HepG2 (cell line): ENCODE data around the gene FMNL2. TPM values are rescaled to one million over a fixed set of nuclear protein-coding genes. Genes with fewer than 3 reads are reported as not detected.

Experiments used
- ATAC-seq: fragments of 200-7000 bp; cut with Tn5 transposase; 3 replicates; pipeline ENCODE4 v1.9.1; 2020; ENCODE audit warnings: mild to moderate bottlenecking, moderate library complexity
- BruUV-seq: library from RNA; stranded (reverse); fragments of 400-500 nt; replicated peaks from 2 replicates; lab custom pipeline; 2021; lab: Mats Ljungman, UMichigan
- CTCF ChIA-PET: fragments of 300-600 bp; formaldehyde crosslinking; extraction: SDS; loops from one replicate; lab custom pipeline; 2021; ENCODE audit warnings: low total read pairs, inconsistent platforms, low intra/inter-chr PET ratio; lab: Yijun Ruan, JAX
- POLR2A ChIA-PET: fragments of 350-600 bp; sonication (Branson Sonifier 250); formaldehyde crosslinking; loops from one replicate; lab custom pipeline; 2020; ENCODE audit warnings: antibody characterized with exemption, inconsistent platforms; lab: Yijun Ruan, JAX
- DNase-seq: peaks from one replicate; pipeline ENCODE4 v3.0.0-alpha.2; 2015; ENCODE audit warnings: low spot score
- FAIRE-seq: peaks from 3 replicates; lab custom pipeline; 2011; peaks lifted over from hg19 to GRCh38; lab: Jason Lieb, UNC
- H2AFZ ChIP-seq: one replicate; pipeline ENCODE4 v1.6.1; 2011; ENCODE audit warnings: low read length, inconsistent platforms
- H3K27ac ChIP-seq: fragments of 300-600 bp; 3 replicates; pipeline ENCODE4 v1.8.0; 2011; ENCODE audit warnings: mixed run types, mild to moderate bottlenecking, mixed read lengths, low read length, inconsistent platforms; ENCODE audit not compliant: insufficient read depth; ENCODE audit errors: extremely low read length
- H3K27me3 ChIP-seq, 2 experiments: fragments of 200-600 bp in 1 of 2; 2 replicates in 1 of 2; 3 replicates in 1 of 2; pipeline versions ENCODE4 v1.6.0 to v1.8.0; 2011; ENCODE audit warnings: low read length in 2 of 2, mild to moderate bottlenecking in 2 of 2, moderate library complexity in 2 of 2, inconsistent platforms in 1 of 2; ENCODE audit not compliant: insufficient read depth in 2 of 2, control insufficient read depth in 1 of 2
- H3K36me3 ChIP-seq, 2 experiments: fragments of 200-600 bp in 1 of 2; replicated peaks in 1 of 2; 2 replicates in 1 of 2; 3 replicates in 1 of 2; pipeline versions ENCODE4 v1.5.1 to v1.8.0; 2011; ENCODE audit warnings: low read length in 2 of 2, inconsistent platforms in 1 of 2; ENCODE audit not compliant: insufficient read depth in 2 of 2, control insufficient read depth in 1 of 2
- H3K4me1 ChIP-seq: 2 replicates; pipeline ENCODE4 v1.5.1; 2012; ENCODE audit warnings: low read length, inconsistent platforms; ENCODE audit not compliant: insufficient read depth
- H3K4me2 ChIP-seq: 2 replicates; pipeline ENCODE4 v1.6.0; 2011; ENCODE audit warnings: low read depth, low read length, inconsistent platforms
- H3K4me3 ChIP-seq, 3 experiments: fragments of 200-600 bp in 1 of 3; sonication (generic), shearing (Covaris generic) in 1 of 3; replicated peaks in 1 of 3; 2 replicates each; pipeline ENCODE4 v1.5.1; 2011 to 2016; ENCODE audit warnings: low read length in 3 of 3, inconsistent platforms in 2 of 3, low read depth in 2 of 3, mild to moderate bottlenecking in 2 of 3, control low read depth in 1 of 3, mixed read lengths in 1 of 3; ENCODE audit not compliant: insufficient read depth in 1 of 3
- H3K79me2 ChIP-seq: one replicate; pipeline ENCODE4 v1.6.1; 2011; ENCODE audit warnings: low read length, inconsistent platforms; ENCODE audit not compliant: insufficient read depth
- H3K9ac ChIP-seq: 2 replicates; pipeline ENCODE4 v1.6.0; 2011; ENCODE audit warnings: mild to moderate bottlenecking, low read depth, low read length, inconsistent platforms; ENCODE audit not compliant: insufficient read depth
- H3K9me3 ChIP-seq: 2 replicates; pipeline ENCODE4 v1.5.1; 2012; ENCODE audit warnings: mild to moderate bottlenecking, low read length
- H4K20me1 ChIP-seq: 2 replicates; pipeline ENCODE4 v1.6.0; 2011; ENCODE audit warnings: inconsistent platforms, mild to moderate bottlenecking, low read length, moderate library complexity; ENCODE audit not compliant: insufficient read depth
- ARID5B ChIP-seq: IDR thresholded peaks from 2 replicates; pipeline ENCODE4 v1.4.0; 2020; ENCODE audit warnings: mild to moderate bottlenecking, missing genetic modification reagents
- SP5 ChIP-seq: IDR thresholded peaks from 2 replicates; pipeline ENCODE4 v1.6.1; 2016; ENCODE audit warnings: low read depth, borderline replicate concordance
- ZBTB1 ChIP-seq: sonication (generic); formaldehyde crosslinking; IDR thresholded peaks from 2 replicates; pipeline ENCODE4 v1.4.0; 2020; ENCODE audit warnings: missing genetic modification reagents, borderline replicate concordance
- ZNF17 ChIP-seq: sonication (generic); formaldehyde crosslinking; IDR thresholded peaks from 2 replicates; pipeline ENCODE4 v1.5.0; 2020; ENCODE audit warnings: mild to moderate bottlenecking, missing genetic modification reagents
- ZNF33A ChIP-seq: sonication (generic); formaldehyde crosslinking; IDR thresholded peaks from 2 replicates; pipeline ENCODE4 v1.5.1; 2020; ENCODE audit warnings: missing genetic modification reagents, mild to moderate bottlenecking, moderate library complexity, borderline replicate concordance
- ZNF720 ChIP-seq: sonication (generic); formaldehyde crosslinking; IDR thresholded peaks from 2 replicates; pipeline ENCODE4 v1.4.0; 2020; ENCODE audit warnings: missing genetic modification reagents
- ZSCAN12 ChIP-seq: sonication (generic); formaldehyde crosslinking; IDR thresholded peaks from 2 replicates; pipeline ENCODE4 v1.9.0; 2021; ENCODE audit warnings: mild to moderate bottlenecking, missing genetic modification reagents
- WGBS: methylation state at CpG from one replicate; pipeline ENCODE4 v1.1.6; 2017; ENCODE audit warnings: low lambda C conversion rate; 5-methylcytosine and 5-hydroxymethylcytosine counted together
- in situ Hi-C: cut with HindIII; loops from 2 replicates; pipeline ENCODE4 v1.10.0; 2017; ENCODE audit warnings: low pct_unique_long_range_greater_than_20kb; ENCODE audit not compliant: extremely low pct_ligation_motif_present
- intact Hi-C: fragments of 100-400 bp; cut with micrococcal nuclease; formaldehyde crosslinking; loops from one replicate; pipeline ENCODE4 v1.10.0; 2022; ENCODE audit not compliant: unreplicated experiment
- polyA plus RNA-seq, 8 experiments: library from polyadenylated mRNA; depleted of rRNA in 3 of 8; stranded (reverse) in 7 of 8; unstranded in 1 of 8; fragments of >200 nt; fragmentation: Illumina TruSeq in 4 of 8; extraction: Trizol in 4 of 8; gene quantifications; 2 replicates each; pipeline versions ENCODE4 v1.2.1 to v1.2.3, GENCODE V29; 2011 to 2016; ENCODE audit warnings: low read depth in 4 of 8, missing spikeins in 1 of 8, mixed read lengths in 1 of 8; ENCODE audit not compliant: insufficient read depth in 1 of 8
- total RNA-seq, 5 experiments: library from RNA; depleted of rRNA; stranded (reverse); fragments of >200 nt; fragmentation: Illumina TruSeq; extraction: Trizol; gene quantifications; 2 replicates each; pipeline ENCODE4 v1.2.3, GENCODE V29; 2016; ENCODE audit warnings: low read depth in 1 of 5
- TF ChIP-seq, protein P1 (sequence below): sonication (generic); formaldehyde crosslinking; IDR thresholded peaks from 2 replicates; pipeline ENCODE4 v1.5.1; 2020; ENCODE audit warnings: missing genetic modification reagents, mild to moderate bottlenecking, borderline replicate concordance
- TF ChIP-seq, protein P2 (sequence below): sonication (generic); formaldehyde crosslinking; IDR thresholded peaks from 2 replicates; pipeline ENCODE4 v1.4.0; 2020; ENCODE audit warnings: missing genetic modification reagents, low read depth, mild to moderate bottlenecking, borderline replicate concordance

The FMNL2 gene
- total and polyA plus RNA-seq, 2 of the 13 experiments (the other 11 are each of a cell fraction or from before 2014, with no cell fraction given), result 66.5 to 67.7 TPM

DNA sequence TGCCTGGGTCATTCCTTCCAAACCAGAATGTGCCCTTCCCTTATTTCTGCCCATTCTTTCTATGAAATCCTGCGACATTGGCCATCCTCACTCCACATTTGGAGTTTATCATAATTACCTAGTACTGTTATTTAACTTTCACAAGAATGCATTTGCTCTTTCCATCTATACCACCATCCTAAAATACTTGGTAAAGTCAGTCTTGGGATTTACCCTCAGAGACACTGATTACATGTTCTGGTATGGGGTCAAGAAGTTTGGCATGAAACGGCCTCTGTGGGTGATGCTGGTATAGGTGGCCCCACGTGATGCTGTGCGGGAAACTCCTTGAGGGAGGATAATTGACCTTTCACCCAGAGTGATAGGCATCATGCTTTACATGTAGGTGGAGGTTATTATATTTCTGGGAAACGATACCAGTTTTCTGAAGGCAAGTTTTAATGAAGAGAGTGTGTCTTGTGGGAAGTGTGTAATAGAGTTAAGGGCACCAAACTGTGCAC, 123.5 kb downstream of the FMNL2 start:
- WGBS, result 90% methylated on average over 5 of the region's 5 CpGs
- TF ChIP-seq ZNF720 (CRISPR knock-in tag) (no peak), ZNF33A (CRISPR knock-in tag) (no peak), SP5 (CRISPR knock-in tag) (no peak), ZSCAN12 (no peak), ZBTB1 (no peak), ARID5B (CRISPR knock-in tag) (no peak), ZNF17 (CRISPR knock-in tag) (no peak)
- TF ChIP-seq, protein P1, sequence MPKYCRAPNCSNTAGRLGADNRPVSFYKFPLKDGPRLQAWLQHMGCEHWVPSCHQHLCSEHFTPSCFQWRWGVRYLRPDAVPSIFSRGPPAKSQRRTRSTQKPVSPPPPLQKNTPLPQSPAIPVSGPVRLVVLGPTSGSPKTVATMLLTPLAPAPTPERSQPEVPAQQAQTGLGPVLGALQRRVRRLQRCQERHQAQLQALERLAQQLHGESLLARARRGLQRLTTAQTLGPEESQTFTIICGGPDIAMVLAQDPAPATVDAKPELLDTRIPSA (CRISPR knock-in tag), result no peak
- TF ChIP-seq, protein P2, sequence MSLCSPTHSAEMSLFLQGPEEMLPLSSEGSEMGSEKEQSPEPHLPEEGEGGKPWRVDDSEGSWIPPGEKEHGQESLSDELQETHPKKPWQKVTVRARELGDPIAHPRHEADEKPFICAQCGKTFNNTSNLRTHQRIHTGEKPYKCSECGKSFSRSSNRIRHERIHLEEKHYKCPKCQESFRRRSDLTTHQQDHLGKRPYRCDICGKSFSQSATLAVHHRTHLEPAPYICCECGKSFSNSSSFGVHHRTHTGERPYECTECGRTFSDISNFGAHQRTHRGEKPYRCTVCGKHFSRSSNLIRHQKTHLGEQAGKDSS, result no peak
- TF ChIP-seq, all 625 proteins: peak for 0
- peaks cover 91% of the 10 kb centered on the region for H3K79me2 ChIP-seq
- no peak overlapping the region for H2AFZ ChIP-seq
- POLR2A ChIA-PET, result no interaction called here
- in situ Hi-C loops (no loop called here), intact Hi-C loops (no loop called here)
- BruUV-seq, result no TSS peak
- CTCF ChIA-PET, result no interaction called here
- H3K4me2 ChIP-seq, result no peak overlapping the region
- no peak overlapping the region for H3K4me3 ChIP-seq
- peaks cover 60% of the 10 kb centered on the region for H3K4me1 ChIP-seq
- no peaks in the 10 kb centered on the region for H3K27me3 ChIP-seq
- no peak overlapping the region for H3K9ac ChIP-seq
- H3K9me3 ChIP-seq, result no peaks in the 10 kb centered on the region
- DNase-seq (no peak), FAIRE-seq (no peak), ATAC-seq (no peak)
- H3K36me3 ChIP-seq, result no peaks in the 10 kb centered on the region; a peak in 1 of 5 replicates
- H4K20me1 ChIP-seq, result no peaks in the 10 kb centered on the region
- no peak overlapping the region for H3K27ac ChIP-seq
